Transverse colon (tissue), 4 donors: ENCODE measurements around the gene ZNF726. TPM values are rescaled to one million over a fixed set of nuclear protein-coding genes. Genes with fewer than 3 reads are reported as not detected.
A peak's percentile ranks its signal among the peaks of the same experiment; 100 is the strongest.
"Not testable (repeated sequence)": the region's sequence is repeated elsewhere in the genome, so short reads cannot be mapped to it uniquely, and the experiment has no call there.

Experiments used
- DNase-seq: peaks from one replicate; pipeline ENCODE4 v3.0.0-alpha.2; 2019
- H3K27ac ChIP-seq, 4 donors: fragments of 200-600 bp; sonication (generic); 2 replicates each; pipeline ENCODE4 v1.5.1; 2016 to 2018; ENCODE audit warnings: inconsistent platforms in 4 of 4
- H3K27me3 ChIP-seq: fragments of 200-600 bp; sonication (generic); 2 replicates; pipeline ENCODE4 v1.5.1; 2017; ENCODE audit warnings: inconsistent platforms
- H3K36me3 ChIP-seq, 4 donors: fragments of 200-600 bp; sonication (generic); 2 replicates each; pipeline ENCODE4 v1.5.1; 2017 to 2019; ENCODE audit warnings: inconsistent platforms in 4 of 4
- H3K4me1 ChIP-seq, 4 donors: fragments of 200-600 bp; sonication (generic); 2 replicates each; pipeline ENCODE4 v1.5.1; 2017 to 2020; ENCODE audit warnings: inconsistent platforms in 4 of 4
- H3K4me3 ChIP-seq, 4 donors: fragments of 200-600 bp; sonication (generic); 1 replicate in 1 of 4; 2 replicates in 3 of 4; pipeline versions ENCODE4 v1.5.1 to v1.6.1; 2017 to 2019; ENCODE audit warnings: inconsistent platforms in 4 of 4
- H3K9me3 ChIP-seq, 2 donors: fragments of 200-600 bp; sonication (generic); 2 replicates each; pipeline ENCODE4 v1.5.1; 2017 to 2019; ENCODE audit warnings: inconsistent platforms in 2 of 2
- CTCF ChIP-seq, 5 experiments: fragments of 200-600 bp in 3 of 5; fragments of 450-650 bp in 2 of 5; sonication (generic) in 3 of 5; IDR thresholded peaks; 1 replicate in 2 of 5; 2 replicates in 3 of 5; pipeline ENCODE4 v1.5.1; 2016 to 2017; ENCODE audit warnings: antibody characterized with exemption in 5 of 5, inconsistent platforms in 3 of 5, mild to moderate bottlenecking in 2 of 5, moderate library complexity in 1 of 5
- EP300 ChIP-seq: sonication (generic); formaldehyde crosslinking; IDR thresholded peaks from one replicate; pipeline ENCODE4 v1.6.1; 2017; ENCODE audit warnings: antibody characterized with exemption, low read depth
- POLR2A ChIP-seq: fragments of 450-650 bp; IDR thresholded peaks from one replicate; pipeline ENCODE4 v1.6.1; 2016; ENCODE audit warnings: antibody characterized with exemption, mild to moderate bottlenecking, moderate library complexity
- POLR2AphosphoS5 ChIP-seq, 3 donors: sonication (generic); formaldehyde crosslinking; IDR thresholded peaks; one replicate each; pipeline ENCODE4 v1.6.1; 2016; ENCODE audit warnings: antibody characterized with exemption in 3 of 3
- WGBS, 2 donors: methylation state at CpG; one replicate each; pipeline ENCODE4 v1.1.5; 2018; ENCODE audit warnings: low coverage in 1 of 2; 5-methylcytosine and 5-hydroxymethylcytosine counted together
- in situ Hi-C, 4 donors: fragments of 200-750 bp; cut with MboI; loops; one replicate each; pipeline versions ENCODE4 v1.15.0 to v1.15.1; 2017; ENCODE audit warnings: low sequenced_read_pairs in 3 of 4, low pct_ligation_motif_present in 1 of 4, low pct_unique_long_range_greater_than_20kb in 1 of 4
- intact Hi-C: fragments of 100-400 bp; cut with DNase I; formaldehyde crosslinking; loops from one replicate; pipeline ENCODE4 v1.15.1; 2023; ENCODE audit warnings: low total_unique reads
- total RNA-seq, 4 donors: library from RNA; depleted of rRNA; stranded (reverse); fragments of >200 nt; gene quantifications; one replicate each; pipeline ENCODE4 v1.1.0, GENCODE V29; 2016

The ZNF726 gene
- total RNA-seq, 4 donors from 2014 or later: 1.6 to 5.3 (median 1.9) TPM; not detected in 1

GRCh38 chr19:23876261-23876660 is 38.4 kb upstream of the ZNF726 start:
- in situ Hi-C loops (no loop called here), intact Hi-C loops (no loop called here)
- Histone ChIP-seq H3K27me3 (no peaks in the 10 kb centered on the region), H3K27ac (no peak overlapping the region), H3K4me3 (no peak overlapping the region), H3K36me3 (no peaks in the 10 kb centered on the region), H3K9me3 (peaks cover 0 to 4% of the 10 kb centered on the region in 2 donors), H3K4me1 (no peaks in the 10 kb centered on the region)
- 68 to 81% methylated on average over 6 to 12 of the region's 12 CpGs for WGBS, 2 donors
- DNase-seq: no peak
- TF ChIP-seq CTCF (IDR thresholded peaks at IDR 0.05) (no peak), POLR2A (no peak), EP300 (no peak), POLR2AphosphoS5 (IDR thresholded peaks at IDR 0.05) (no peak)

- H3K36me3 ChIP-seq, H3K27me3 ChIP-seq, intact Hi-C loops, H3K9me3 ChIP-seq, in situ Hi-C loops, H3K4me1 ChIP-seq, H3K4me3 ChIP-seq, DNase-seq: not testable (repeated sequence)
- 35% methylated on average over 2 to 3 of the region's 3 CpGs for WGBS, 2 donors
- peak overlapping the region in 1 of 4 donors; percentile 48 for H3K27ac ChIP-seq
These were observed 37.9 kb upstream of the ZNF726 start for GRCh38 chr19:23876756-23877155.

GRCh38 chr19:23882493-23882892 is 32.2 kb upstream of the ZNF726 start:
- intact Hi-C loops: no loop called here
- peak; percentile 26 for DNase-seq
- no peaks in the 10 kb centered on the region for H3K27me3 ChIP-seq
- WGBS, 2 donors: 38 to 41% methylated on average over 5 of the region's 5 CpGs
- TF ChIP-seq POLR2A (no peak), EP300 (no peak), POLR2AphosphoS5 (IDR thresholded peaks at IDR 0.05) (no peak), CTCF (IDR thresholded peaks at IDR 0.05) (no peak)
- peaks cover 0 to 10% (median 6%) of the 10 kb centered on the region in 4 donors for H3K4me1 ChIP-seq
- H3K9me3 ChIP-seq: peaks cover 0 to 12% of the 10 kb centered on the region in 2 donors
- H3K4me3 ChIP-seq: no peak overlapping the region
- H3K27ac ChIP-seq: peak overlapping the region in 3 of 4 donors; percentile 29 to 49 (median 39)
- no peaks in the 10 kb centered on the region for H3K36me3 ChIP-seq
- in situ Hi-C loops: no loop called here

GRCh38 chr19:23884363-23884762 is 30.3 kb upstream of the ZNF726 start:
- TF ChIP-seq EP300 (no peak), CTCF (IDR thresholded peaks at IDR 0.05) (no peak), POLR2AphosphoS5 (IDR thresholded peaks at IDR 0.05) (no peak), POLR2A (no peak)
- in situ Hi-C loops (no loop called here), intact Hi-C loops (no loop called here)
- WGBS, 2 donors: 87 to 100% methylated on average over 1 to 2 of the region's 2 CpGs
- Histone ChIP-seq H3K27me3 (no peaks in the 10 kb centered on the region), H3K9me3 (peaks cover 10 to 18% of the 10 kb centered on the region in 2 donors), H3K36me3 (no peaks in the 10 kb centered on the region), H3K4me3 (no peak overlapping the region), H3K27ac (no peak overlapping the region), H3K4me1 (peaks cover 0 to 10% (median 8%) of the 10 kb centered on the region in 4 donors)
- DNase-seq: no peak

GRCh38 chr19:23887642-23888041 is 27.0 kb upstream of the ZNF726 start:
- TF ChIP-seq EP300: no peak
- TF ChIP-seq POLR2AphosphoS5 (IDR thresholded peaks at IDR 0.05): peak; percentile 5 to 47 (median 26)
- Histone ChIP-seq H3K27me3 (no peaks in the 10 kb centered on the region), H3K36me3 (no peaks in the 10 kb centered on the region), H3K4me3 (no peak overlapping the region), H3K27ac (peak overlapping the region in 1 of 4 donors; percentile 65), H3K9me3 (peaks cover 10 to 13% of the 10 kb centered on the region in 2 donors), H3K4me1 (peaks cover 0 to 10% (median 4%) of the 10 kb centered on the region in 4 donors)
- in situ Hi-C loops: no loop called here
- intact Hi-C loops: no loop called here
- peak; percentile 70 for DNase-seq
- 59% methylated on average over 5 of the region's 5 CpGs; no CpG with 5 or more reads in 1 of the 2 donors for WGBS, 2 donors

- WGBS, 2 donors: 85 to 92% methylated on average over 9 to 15 of the region's 15 CpGs
- DNase-seq, H3K9me3 ChIP-seq, in situ Hi-C loops, H3K27ac ChIP-seq, intact Hi-C loops, H3K27me3 ChIP-seq, H3K4me1 ChIP-seq, H3K4me3 ChIP-seq, H3K36me3 ChIP-seq: not testable (repeated sequence)
These were observed 18.6 kb upstream of the ZNF726 start for GRCh38 chr19:23896096-23896495.
